PC-3 (cell line): ENCODE data around the gene FRZB.

ENCODE experiments used
- CTCF ChIP-seq: fragments of 300-600 bp; sonication (generic); conservative IDR thresholded peaks from 2 replicates; pipeline ENCODE4 v1.5.1; 2017; ENCODE audit warnings: antibody characterized with exemption, low read depth, mild to moderate bottlenecking, low read length
- EZH2 ChIP-seq: fragments of 300-600 bp; sonication (generic); IDR thresholded peaks from one replicate; pipeline ENCODE4 v1.6.1; 2017; ENCODE audit warnings: antibody characterized with exemption, mild to moderate bottlenecking, low read length; ENCODE audit not compliant: unreplicated experiment

GRCh38 chr2:182866461-182867406 is at the start of gene FRZB:
- no peak for TF ChIP-seq EZH2
- TF ChIP-seq CTCF: no peak
